Activated T-helper 1 cell treated with anti-CD3 and anti-CD28 coated beads, Interleukin-2, amount 50 U/mL, for 16 hours (primary cell): ENCODE results near the gene SLX4.

Experiments
- DNase-seq, 2 donors: peaks; one replicate each; pipeline ENCODE4 v3.0.0-alpha.2; 2020; ENCODE audit warnings: low read depth in 1 of 2, low spot score in 1 of 2

The SLX4 gene

DNA sequence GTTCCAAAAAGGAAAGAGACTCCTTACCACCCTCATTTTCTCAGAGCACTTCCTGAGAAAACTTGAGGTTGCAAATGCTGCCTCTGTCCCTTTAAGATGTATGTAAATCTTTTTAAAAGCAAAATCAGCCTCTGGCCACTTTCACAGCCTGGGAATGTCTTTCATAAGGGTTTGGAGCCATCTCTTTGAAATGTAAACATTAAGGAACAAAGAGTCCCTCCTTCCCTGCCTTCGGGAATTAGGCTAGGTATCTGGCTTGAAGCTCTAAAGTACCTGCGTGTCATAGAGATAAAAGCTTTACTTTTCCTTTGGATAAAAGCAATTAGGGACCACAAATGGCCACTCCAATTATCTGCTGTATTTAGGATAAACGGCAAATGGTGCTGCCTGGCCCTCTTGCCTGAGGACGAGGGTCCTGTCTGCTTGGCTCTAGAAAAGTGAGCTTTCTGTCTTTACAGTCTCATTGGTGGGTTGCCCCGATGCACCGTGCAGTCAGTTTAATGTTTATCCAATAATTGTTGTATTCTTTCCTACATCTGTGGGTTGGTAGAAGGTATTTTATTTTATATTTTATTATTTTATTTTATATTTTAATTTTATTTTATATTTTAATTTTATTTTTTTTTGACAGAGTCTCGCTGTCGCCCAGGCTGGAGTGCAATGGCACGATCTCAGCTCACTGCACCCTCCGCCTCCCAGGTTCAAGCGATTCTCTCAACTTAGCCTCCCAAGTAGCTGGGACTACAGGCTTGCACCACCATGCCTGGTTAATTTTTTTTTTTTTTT, 58.1 kb downstream of the SLX4 start:
- no peak for DNase-seq

DNA sequence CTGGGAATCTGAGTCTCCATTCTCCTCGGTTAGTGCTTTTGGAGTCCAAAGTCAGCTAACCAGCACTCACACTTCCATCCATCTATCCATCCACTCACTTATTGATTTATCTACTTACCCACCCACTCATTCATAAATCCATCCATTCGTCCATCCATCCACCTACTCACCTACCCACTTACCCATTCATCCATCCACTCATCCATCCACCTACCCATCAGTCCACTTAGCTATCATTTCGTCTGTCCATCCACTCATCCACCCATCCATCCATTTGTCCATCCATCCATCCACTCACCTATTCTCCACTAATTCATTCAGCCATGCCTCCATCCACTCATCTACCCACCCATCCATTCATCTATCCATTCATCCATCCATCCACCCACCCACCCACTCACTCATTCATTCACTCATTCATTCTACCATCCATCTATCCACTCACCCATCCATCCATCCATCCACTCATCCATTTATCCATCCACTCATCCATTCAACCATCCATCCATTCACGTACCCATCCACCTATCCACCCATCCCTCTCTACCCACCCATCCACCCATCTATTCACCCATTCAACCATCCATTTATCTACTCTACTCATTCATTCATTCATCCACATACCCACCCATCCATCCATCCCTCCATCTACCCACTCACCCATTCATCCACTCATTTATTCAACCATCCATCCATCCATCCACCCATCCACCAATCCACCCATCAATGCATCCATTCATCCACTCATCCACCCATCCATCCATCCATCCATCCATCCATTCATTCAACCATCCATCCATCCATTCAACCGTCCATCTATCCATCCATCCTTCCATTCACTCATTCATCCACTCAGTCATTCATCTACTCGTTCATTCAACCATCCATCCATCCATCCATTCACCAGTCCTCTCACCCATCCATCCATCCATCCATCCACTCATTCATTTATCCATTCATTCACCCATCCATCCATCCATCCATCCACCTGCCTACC, 60.3 kb downstream of the SLX4 start:
- no peak for DNase-seq

DNA sequence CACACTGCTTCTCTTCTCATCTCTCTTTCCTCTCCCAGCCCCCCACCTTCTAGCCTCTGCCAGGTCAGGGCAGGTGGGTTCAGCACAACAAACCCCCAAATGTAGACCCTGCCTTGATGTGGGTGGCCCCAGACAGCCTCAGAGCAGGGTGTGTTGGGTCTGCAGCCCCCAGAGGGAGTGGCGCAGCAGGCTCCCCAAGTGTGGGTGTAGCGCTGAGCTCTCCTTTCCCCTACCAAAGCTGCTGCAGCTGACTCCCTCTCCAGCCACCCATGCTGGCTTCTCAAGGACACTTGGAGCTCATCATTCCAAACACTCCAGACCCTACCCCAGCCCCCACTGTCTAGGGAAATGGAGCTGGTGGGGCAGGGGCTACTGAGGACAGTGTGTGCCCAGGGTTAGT, 61.5 kb downstream of the SLX4 start:
- no peak for DNase-seq

DNA sequence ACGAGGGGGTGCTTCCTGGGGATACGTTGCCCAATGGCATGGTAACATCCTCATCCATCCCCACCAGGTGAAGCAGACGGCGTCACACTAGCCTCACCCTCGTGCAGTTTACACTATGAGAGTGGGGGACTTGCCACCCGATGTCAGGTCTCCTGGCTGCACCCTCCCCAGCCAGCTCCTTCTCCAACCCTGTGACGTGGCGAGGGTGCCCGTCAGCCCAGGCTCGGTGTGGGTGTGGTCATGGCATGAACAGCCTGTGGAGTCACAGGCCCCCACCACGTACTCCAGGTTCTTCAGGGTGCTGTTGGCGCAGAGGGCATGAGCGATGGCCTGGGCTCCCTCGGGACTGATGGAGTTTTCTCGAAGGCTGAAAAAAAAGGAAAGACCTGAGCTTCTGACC, 62.5 kb downstream of the SLX4 start:
- no peak for DNase-seq

- DNase-seq: no peak
Measured at GRCh38 chr16:3548445-3548844, 63.0 kb downstream of the SLX4 start.

GRCh38 chr16:3546986-3547682, 64.3 kb downstream of the SLX4 start:
- DNase-seq: no peak

GRCh38 chr16:3542601-3543373, 68.6 kb downstream of the SLX4 start:
- no peak for DNase-seq

DNA sequence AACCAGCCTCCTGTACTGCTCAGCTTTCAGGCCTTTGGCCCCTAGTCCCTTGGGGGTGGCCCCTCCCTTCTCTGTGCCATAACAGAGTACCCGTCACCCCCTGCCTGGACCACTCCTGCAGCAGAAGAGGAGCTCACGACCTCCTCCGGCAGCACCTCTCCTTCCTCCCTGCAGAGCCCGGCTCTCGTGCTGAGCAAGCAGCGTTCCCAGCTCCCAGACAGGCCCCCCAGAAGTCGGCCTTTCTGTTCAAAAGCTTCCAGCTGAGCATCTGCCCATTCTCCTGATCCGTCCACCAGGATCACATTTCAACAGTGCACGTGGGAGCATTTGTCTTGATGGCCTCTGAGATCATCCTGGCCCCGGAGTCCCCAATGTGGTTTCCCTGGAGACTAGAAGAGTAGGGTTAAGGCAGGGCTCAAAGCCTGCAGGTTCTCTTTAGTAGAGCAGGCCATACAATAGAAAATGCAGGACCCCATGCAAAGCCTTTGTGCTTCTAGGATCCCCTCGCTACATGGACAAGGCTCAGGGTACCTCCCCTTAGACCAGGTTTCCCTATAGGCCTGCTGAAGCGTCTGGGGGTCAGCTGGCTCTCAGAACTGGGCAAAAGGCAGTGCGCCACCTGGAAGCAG, 69.8 kb downstream of the SLX4 start:
- DNase-seq: no peak

DNA sequence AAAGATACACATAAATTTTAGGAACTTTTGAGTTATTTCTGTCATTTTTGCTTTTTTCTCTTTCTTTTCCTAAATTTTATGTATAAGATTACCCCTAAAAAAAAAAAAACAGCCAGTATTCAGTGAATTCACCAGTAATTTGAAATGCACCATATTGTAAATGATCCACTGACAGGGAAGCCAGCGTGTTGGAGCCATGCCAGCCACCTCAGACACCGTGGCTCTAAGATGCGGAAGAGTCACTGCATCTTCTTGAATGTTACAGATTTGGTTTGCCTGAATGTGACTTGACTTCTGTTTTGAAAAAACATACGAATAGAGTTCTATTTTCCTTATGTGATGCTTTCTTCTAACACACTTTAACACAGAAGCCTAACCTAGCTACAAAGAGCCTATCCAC, 73.2 kb downstream of the SLX4 start:
- no peak for DNase-seq

GRCh38 chr16:3536851-3537250, 74.6 kb downstream of the SLX4 start:
- no peak for DNase-seq

DNA sequence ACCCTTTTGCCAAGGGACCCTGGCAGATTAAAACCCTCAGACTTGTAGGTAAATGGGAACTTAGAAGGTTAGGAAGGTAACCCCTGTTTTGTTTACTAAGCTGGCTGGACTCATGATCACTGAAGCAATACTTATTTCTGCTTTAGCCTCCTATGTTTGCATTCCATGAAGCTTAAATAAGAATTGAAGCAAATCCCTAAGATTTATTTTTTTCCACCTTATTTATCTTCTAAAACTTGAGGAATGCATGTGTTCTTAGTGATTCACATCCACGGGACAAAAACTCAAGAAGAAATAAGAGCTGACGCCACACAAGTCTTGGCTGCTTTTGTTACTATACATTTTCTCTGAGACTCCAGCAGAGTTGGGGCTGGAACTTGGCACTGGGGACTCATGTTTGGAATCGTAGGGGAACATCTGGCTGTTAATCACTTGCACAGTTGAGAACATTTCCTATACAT, 75.1 kb downstream of the SLX4 start:
- no peak for DNase-seq

GRCh38 chr16:3534126-3534525, 77.3 kb downstream of the SLX4 start:
- no peak for DNase-seq

DNA sequence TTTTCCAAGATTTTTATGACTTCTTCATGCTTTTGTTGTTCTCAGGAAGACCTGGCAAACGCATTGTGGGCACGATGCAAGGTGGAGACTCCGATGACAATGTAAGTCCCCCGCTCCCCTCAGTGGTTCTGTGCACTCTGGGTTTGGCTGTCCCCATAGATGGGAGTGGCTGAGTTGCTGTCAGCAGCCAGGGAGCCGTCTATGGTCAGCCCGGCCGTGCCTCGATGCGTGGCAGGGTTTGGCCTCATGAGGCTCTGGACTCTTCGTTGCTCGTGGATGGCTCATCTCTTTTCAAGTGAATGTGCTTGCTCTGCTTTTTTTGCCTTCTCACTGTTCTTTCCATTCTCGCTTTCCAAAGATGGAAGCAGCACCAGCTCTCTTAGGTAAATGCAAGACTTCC, 78.7 kb downstream of the SLX4 start:
- DNase-seq: no peak
